GM19240 (cell line): ENCODE results near the gene RTP2.

Experiments used
- DNase-seq: peaks from one replicate; pipeline ENCODE4 v3.0.0; 2011; ENCODE audit warnings: low spot score; ENCODE audit not compliant: insufficient read length

Gene RTP2

GRCh38 chr3:187669675-187670504, 32.5 kb downstream of the RTP2 start, which contains the start of gene SST:
TSS of gene SST (minus strand) at chr3:187670394. CDS start at chr3:187670291, 103 bp downstream.
- no peak for DNase-seq

- DNase-seq, result no peak
Observed at GRCh38 chr3:187667526-187667925, 34.8 kb downstream of the RTP2 start.

DNA sequence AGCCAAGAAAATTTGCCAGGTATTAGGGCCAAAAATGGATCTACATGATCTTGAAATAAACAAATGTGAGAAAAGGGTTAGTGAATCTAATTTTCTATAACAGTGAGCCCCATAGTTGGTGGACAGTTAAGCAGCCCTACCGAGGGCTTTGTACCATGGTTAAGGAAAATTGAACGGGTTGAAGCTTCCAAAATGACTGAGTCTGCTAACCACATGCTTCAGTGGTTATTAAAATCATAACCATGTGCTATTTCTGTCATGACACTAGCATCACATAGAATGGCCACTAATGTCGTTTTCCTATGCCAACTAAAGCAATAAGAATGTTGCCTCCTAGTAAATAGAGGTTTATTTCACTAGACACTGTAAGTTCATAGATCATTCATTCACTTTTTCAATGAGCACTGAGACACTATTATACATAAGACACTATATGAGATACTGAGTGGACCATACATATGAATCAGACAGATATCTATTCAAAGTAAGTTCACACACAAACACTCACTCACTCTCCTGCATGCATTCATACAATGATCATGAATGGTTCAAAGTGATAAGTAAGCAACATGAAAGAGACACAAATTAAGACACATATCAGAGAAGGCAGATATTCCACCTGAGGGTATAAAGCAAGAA, 36.5 kb downstream of the RTP2 start:
- DNase-seq, result no peak

DNA sequence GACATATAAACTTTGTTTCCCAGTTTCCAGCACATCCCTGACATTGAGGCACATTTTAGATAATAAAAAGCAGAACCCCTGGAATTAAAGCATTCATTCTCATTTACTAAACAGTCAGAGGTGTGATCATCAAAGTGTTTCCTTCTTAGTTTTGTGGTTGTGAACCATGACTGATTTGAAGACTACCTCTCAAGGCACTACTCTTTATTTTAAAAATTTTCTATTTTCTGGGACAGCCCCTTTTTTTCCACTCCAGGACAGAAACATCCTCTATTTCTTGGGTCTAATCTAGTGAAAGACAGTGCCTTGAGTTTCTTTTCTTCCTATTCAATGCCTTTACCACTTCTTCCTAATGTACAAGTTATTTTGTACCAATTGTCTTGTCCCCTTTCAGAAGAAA, 37.3 kb downstream of the RTP2 start:
- DNase-seq, result no peak

- DNase-seq, result no peak
Observed at GRCh38 chr3:187662848-187663409, 39.4 kb downstream of the RTP2 start.

- no peak for DNase-seq
Observed at GRCh38 chr3:187661267-187661666, 41.1 kb downstream of the RTP2 start.

DNA sequence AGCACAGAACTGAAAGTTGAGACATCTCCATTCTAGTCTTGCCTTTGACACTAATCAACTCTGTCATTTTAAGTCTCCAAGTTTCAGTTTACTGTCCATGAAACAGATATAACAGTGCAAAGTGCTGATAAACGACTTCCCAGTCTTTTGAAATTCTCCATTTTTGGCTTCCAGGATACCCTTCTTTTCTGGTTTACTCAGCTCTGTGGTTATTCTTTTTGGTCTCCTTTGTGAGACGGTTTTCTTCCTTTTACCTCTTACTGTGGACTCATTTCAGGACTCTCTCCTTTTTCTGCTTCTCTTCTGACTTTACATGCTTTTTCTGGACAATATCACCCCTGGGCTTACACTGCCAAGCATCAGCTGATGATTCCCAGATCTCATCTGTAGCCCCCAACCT, 51.1 kb downstream of the RTP2 start:
- DNase-seq, result no peak
